Vagina (tissue), 2 donors: ENCODE measurements around the gene CAND1.

ENCODE experiments used
- CTCF ChIP-seq, 3 experiments: fragments of 450-650 bp in 2 of 3; fragments of 200-600 bp in 1 of 3; sonication (generic) in 1 of 3; IDR thresholded peaks; one replicate each; pipeline ENCODE4 v1.5.1; 2017 to 2019; ENCODE audit warnings: antibody characterized with exemption in 3 of 3, mild to moderate bottlenecking in 2 of 3, moderate library complexity in 2 of 3
- POLR2A ChIP-seq, 2 donors: fragments of 450-650 bp; IDR thresholded peaks; one replicate each; pipeline ENCODE4 v1.6.1; 2017; ENCODE audit warnings: antibody characterized with exemption in 2 of 2, mild to moderate bottlenecking in 2 of 2, moderate library complexity in 2 of 2

DNA sequence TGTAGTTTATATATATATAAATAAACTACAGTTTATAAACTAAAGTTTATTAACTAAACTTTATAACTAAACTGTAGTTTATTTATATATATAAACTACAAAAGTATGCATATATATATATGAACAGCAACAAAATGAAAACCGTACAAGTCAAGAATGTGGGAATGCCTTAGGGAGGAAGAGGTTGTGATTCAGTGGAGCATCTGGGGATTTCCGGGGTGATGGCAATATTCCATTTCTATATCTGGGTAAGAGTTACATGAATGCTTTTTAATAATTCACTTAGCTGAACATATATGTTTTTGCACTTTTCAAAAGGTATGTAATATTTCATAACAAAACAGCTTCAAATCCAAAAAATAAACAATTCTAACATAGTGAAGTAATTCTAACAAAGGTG, 30.1 kb upstream of the CAND1 start:
- TF ChIP-seq POLR2A (IDR thresholded peaks at IDR 0.05): no peak
- TF ChIP-seq CTCF (IDR thresholded peaks at IDR 0.05): no peak
